Measurements from ENCODE around the gene PLK3. TPM values are rescaled to one million over a fixed set of nuclear protein-coding genes. Genes with fewer than 3 reads are reported as not detected.
A peak's percentile ranks its signal among the peaks of the same experiment; 100 is the strongest.

PLK3 gene
- total and polyA plus RNA-seq, 10 of the 15 experiments (the other 5 are each of a cell fraction or from before 2014, with no cell fraction given): 1.5 to 23.2 (median 12.1) TPM

GRCh38 chr1:44775930-44776729, 24.0 kb upstream of the PLK3 start:
- in situ Hi-C loops (cut with MboI): no loop called here
- SMC1A ChIA-PET (ENCODE audit: uncharacterized antibody, unreplicated experiment): interaction anchor here (0.7 to 2.3 kb wide), 12 partner anchors 9 to 69 kb away, joined by 3 to 12 read pairs (median 4); partner anchors contain the start of genes PLK3 and RNU5D-1
- no peak for DNase-seq (ENCODE audit: low read depth, low spot score)

More at GRCh38 chr1:44775930-44776729, 24.0 kb upstream of the PLK3 start:
- TSS peak; percentile 69 for BruUV-seq (replicated peaks)
- Histone ChIP-seq H3K27ac (ENCODE audit: control insufficient read depth, insufficient read depth) (peak overlapping the region; percentile 92), H3K79me2 (ENCODE audit: control insufficient read depth, insufficient read depth, low read length) (peaks cover 43% of the 10 kb centered on the region), H3K9me3 (replicated peaks; ENCODE audit: control insufficient read depth, insufficient read depth, low read length) (no peaks in the 10 kb centered on the region), H3K36me3 (ENCODE audit: control insufficient read depth in 2 of 2, insufficient read depth in 2 of 2, low read length in 1 of 2) (peaks cover 8 to 21% of the 10 kb centered on the region in 2 experiments), H4K20me1 (ENCODE audit: control insufficient read depth, insufficient read depth) (peaks cover 12% of the 10 kb centered on the region), H3K4me1 (ENCODE audit: control insufficient read depth, insufficient read depth, low read length) (peaks cover 13% of the 10 kb centered on the region), H3K4me3 (peak overlapping the region; percentile 73), H3K27me3 (replicated peaks in 1 of 2; ENCODE audit: control insufficient read depth in 2 of 2, insufficient read depth in 2 of 2, low read length in 1 of 2) (no peaks in the 10 kb centered on the region), H2AFZ (ENCODE audit: control insufficient read depth, low read depth, low read length) (no peak overlapping the region), H3K9ac (ENCODE audit: control insufficient read depth, insufficient read depth, low read length) (peak overlapping the region; percentile 99), H3K4me2 (ENCODE audit: control insufficient read depth, insufficient read depth) (peak overlapping the region; percentile 73)
- ATAC-seq (peak; percentile 46), FAIRE-seq (no peak)
- 1% methylated on average over 36 of the region's 36 CpGs for WGBS (ENCODE audit: insufficient coverage, insufficient replicate concordance, low lambda C conversion rate, missing lambda C conversion rate)
- CTCF ChIA-PET: interaction anchor here (0.9 to 4.0 kb wide), 10 partner anchors 8 to 238 kb away, joined by 3 to 39 read pairs (median 5); partner anchors contain the start of genes PLK3 and RNU5D-1
- RAD21 ChIA-PET (ENCODE audit: unreplicated experiment): interaction anchor here (0.7 to 2.1 kb wide), 8 partner anchors 9 to 527 kb away, joined by 3 to 7 read pairs (median 4); partner anchors contain the start of genes PLK3 and UROD
- TF ChIP-seq, protein P1, sequence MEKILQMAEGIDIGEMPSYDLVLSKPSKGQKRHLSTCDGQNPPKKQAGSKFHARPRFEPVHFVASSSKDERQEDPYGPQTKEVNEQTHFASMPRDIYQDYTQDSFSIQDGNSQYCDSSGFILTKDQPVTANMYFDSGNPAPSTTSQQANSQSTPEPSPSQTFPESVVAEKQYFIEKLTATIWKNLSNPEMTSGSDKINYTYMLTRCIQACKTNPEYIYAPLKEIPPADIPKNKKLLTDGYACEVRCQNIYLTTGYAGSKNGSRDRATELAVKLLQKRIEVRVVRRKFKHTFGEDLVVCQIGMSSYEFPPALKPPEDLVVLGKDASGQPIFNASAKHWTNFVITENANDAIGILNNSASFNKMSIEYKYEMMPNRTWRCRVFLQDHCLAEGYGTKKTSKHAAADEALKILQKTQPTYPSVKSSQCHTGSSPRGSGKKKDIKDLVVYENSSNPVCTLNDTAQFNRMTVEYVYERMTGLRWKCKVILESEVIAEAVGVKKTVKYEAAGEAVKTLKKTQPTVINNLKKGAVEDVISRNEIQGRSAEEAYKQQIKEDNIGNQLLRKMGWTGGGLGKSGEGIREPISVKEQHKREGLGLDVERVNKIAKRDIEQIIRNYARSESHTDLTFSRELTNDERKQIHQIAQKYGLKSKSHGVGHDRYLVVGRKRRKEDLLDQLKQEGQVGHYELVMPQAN (conservative IDR thresholded peaks at IDR 0.05): 0 out of 2 replicates have a peak, but pooled peaks have one; percentile 75
- TF ChIP-seq CREM (IDR thresholded peaks at IDR 0.05; ENCODE audit: low read depth) (no peak), ZBTB4 (CRISPR knock-in tag; IDR thresholded peaks at IDR 0.05) (no peak), EGR1 (IDR thresholded peaks at IDR 0.05; ENCODE audit: borderline replicate concordance in 1 of 2, low read depth in 2 of 2, low read length in 2 of 2) (0 out of 3 replicates have a peak, but pooled peaks of 1 of the 2 experiments have one; percentile 13), SIN3A (IDR thresholded peaks at IDR 0.05; ENCODE audit: low read depth, low read length) (0 out of 2 replicates have a peak, but pooled peaks have one; percentile 22), ATF7 (IDR thresholded peaks at IDR 0.05; ENCODE audit: low read depth) (no peak), CREB1 (IDR thresholded peaks at IDR 0.05; ENCODE audit: low read depth) (0 out of 2 replicates have a peak, but pooled peaks have one; percentile 22), LARP7 (IDR thresholded peaks at IDR 0.05) (0 out of 2 replicates have a peak, but pooled peaks have one; percentile 63), PML (IDR thresholded peaks at IDR 0.05; ENCODE audit: low read length) (no peak)
- intact Hi-C loops (cut with micrococcal nuclease; ENCODE audit: unreplicated experiment): loop anchor here (2.0 to 5.0 kb wide), 2 partner anchors 41 to 45 kb away; partner anchors contain the start of gene RNU5D-1
- POLR2A ChIA-PET: interaction anchor here (0.6 to 2.7 kb wide), 23 partner anchors 8 to 807 kb away, joined by 3 to 29 read pairs (median 5); partner anchors contain the start of genes BEST4, BTBD19, PLK3 and RNU5D-1

All from GM12878 (cell line).